Tibial nerve (tissue), 4 donors: Measurements from ENCODE around the gene RCL1.

Experiments used
- EP300 ChIP-seq, 2 donors: sonication (generic); formaldehyde crosslinking; IDR thresholded peaks; one replicate each; pipeline ENCODE4 v1.6.1; 2017; ENCODE audit warnings: antibody characterized with exemption in 2 of 2, mild to moderate bottlenecking in 1 of 2
- POLR2A ChIP-seq, 2 donors: fragments of 450-650 bp; IDR thresholded peaks; one replicate each; pipeline ENCODE4 v1.6.1; 2017; ENCODE audit warnings: antibody characterized with exemption in 2 of 2, mild to moderate bottlenecking in 2 of 2, moderate library complexity in 2 of 2
- TF ChIP-seq, protein P1 (sequence below), 5 experiments: fragments of 200-600 bp in 3 of 5; fragments of 450-650 bp in 2 of 5; sonication (generic) in 3 of 5; IDR thresholded peaks; one replicate each; pipeline ENCODE4 v1.5.1; 2016 to 2019; ENCODE audit warnings: antibody characterized with exemption in 5 of 5, mild to moderate bottlenecking in 3 of 5, moderate library complexity in 2 of 5

DNA sequence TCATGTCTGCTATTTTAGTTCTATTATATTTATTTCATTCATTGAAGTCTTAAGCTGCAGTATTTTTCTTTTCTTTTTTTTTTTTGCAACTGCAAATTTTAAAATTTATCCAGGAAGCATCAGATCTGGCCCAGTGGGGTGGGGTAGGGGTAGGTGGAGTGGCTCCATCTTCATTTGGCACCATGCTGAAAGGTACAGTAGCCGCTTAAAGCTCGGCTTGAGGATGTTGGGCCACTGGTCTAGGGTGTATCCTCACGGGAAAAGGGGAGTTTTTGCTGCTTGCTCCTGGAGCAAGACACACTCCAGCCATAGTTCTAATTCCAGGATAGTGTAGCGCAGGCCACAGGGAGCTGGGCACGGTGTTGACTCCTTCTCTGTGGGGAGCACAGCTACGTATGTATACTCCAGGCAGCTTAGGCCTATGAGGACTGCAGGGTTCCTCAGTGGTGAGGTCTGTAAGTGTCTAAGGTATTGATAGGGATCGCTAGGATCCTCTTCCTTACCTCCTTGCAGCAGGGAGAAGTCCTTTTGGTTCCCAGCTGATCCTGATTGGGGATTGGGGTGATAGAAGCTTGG lies 22.7 kb downstream of the RCL1 start:
- TF ChIP-seq POLR2A (IDR thresholded peaks at IDR 0.05) (no peak), EP300 (IDR thresholded peaks at IDR 0.05) (no peak)
- TF ChIP-seq, protein P1, sequence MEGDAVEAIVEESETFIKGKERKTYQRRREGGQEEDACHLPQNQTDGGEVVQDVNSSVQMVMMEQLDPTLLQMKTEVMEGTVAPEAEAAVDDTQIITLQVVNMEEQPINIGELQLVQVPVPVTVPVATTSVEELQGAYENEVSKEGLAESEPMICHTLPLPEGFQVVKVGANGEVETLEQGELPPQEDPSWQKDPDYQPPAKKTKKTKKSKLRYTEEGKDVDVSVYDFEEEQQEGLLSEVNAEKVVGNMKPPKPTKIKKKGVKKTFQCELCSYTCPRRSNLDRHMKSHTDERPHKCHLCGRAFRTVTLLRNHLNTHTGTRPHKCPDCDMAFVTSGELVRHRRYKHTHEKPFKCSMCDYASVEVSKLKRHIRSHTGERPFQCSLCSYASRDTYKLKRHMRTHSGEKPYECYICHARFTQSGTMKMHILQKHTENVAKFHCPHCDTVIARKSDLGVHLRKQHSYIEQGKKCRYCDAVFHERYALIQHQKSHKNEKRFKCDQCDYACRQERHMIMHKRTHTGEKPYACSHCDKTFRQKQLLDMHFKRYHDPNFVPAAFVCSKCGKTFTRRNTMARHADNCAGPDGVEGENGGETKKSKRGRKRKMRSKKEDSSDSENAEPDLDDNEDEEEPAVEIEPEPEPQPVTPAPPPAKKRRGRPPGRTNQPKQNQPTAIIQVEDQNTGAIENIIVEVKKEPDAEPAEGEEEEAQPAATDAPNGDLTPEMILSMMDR (IDR thresholded peaks at IDR 0.05) = no peak
